ENCODE measurements around the gene PDLIM1. TPM values are rescaled to one million over a fixed set of nuclear protein-coding genes. Genes with fewer than 3 reads are reported as not detected.
A peak's percentile ranks its signal among the peaks of the same experiment; 100 is the strongest.

The PDLIM1 gene
- total and polyA plus RNA-seq, 10 of the 15 experiments (the other 5 are each of a cell fraction or from before 2014, with no cell fraction given): 95.7 to 714 (median 309) TPM

- TF ChIP-seq BACH1 (IDR thresholded peaks at IDR 0.05; ENCODE audit: borderline replicate concordance) (0 out of 2 replicates have a peak, but pooled peaks have one; percentile 53), NR2F1 (conservative IDR thresholded peaks at IDR 0.05) (peak; percentile 64; the same call in 1 of the 2 replicates), YY1 (IDR thresholded peaks at IDR 0.05; ENCODE audit: low read depth, low read length) (peak; percentile 61; the same call in 1 of the 2 replicates), RB1 (IDR thresholded peaks at IDR 0.05; ENCODE audit: borderline replicate concordance) (peak; percentile 65; the same call in 1 of the 2 replicates), TAF1 (IDR thresholded peaks at IDR 0.05; ENCODE audit: borderline replicate concordance, low read depth, low read length) (peak; percentile 81), SIN3A (IDR thresholded peaks at IDR 0.05; ENCODE audit: low read depth, low read length) (peak; percentile 73), EGR1 (IDR thresholded peaks at IDR 0.05; ENCODE audit: borderline replicate concordance in 1 of 2, low read depth in 2 of 2, low read length in 2 of 2) (peak in 1 of 2 experiments; percentile 92; a peak in 2 of 3 replicates)
Observed at GRCh38 chr10:95290461-95291364, at the start of gene PDLIM1 (continued).

GRCh38 chr10:95339863-95340262 is 49.1 kb upstream of the PDLIM1 start:
- no peak overlapping the region for H2AFZ ChIP-seq (ENCODE audit: control insufficient read depth, low read depth, low read length)
- peaks cover 4% of the 10 kb centered on the region; the same call in 1 of the 2 replicates for H3K4me1 ChIP-seq (ENCODE audit: control insufficient read depth, insufficient read depth, low read length)
- FAIRE-seq (no peak), DNase-seq (ENCODE audit: low read depth, low spot score) (no peak), ATAC-seq (no peak)
- ChIA-PET SMC1A (ENCODE audit: uncharacterized antibody, unreplicated experiment) (interaction anchor here (0.9 to 1.0 kb wide), 2 partner anchors 17 to 96 kb away, joined by 3 read pairs; no protein-coding TSS in a partner anchor), POLR2A (no interaction called here), CTCF (interaction anchor here (0.6 to 0.7 kb wide), 5 partner anchors 13 to 69 kb away, joined by 4 to 10 read pairs (median 4); no protein-coding TSS in a partner anchor), RAD21 (ENCODE audit: unreplicated experiment) (interaction anchor here (0.7 to 2.4 kb wide), 2 partner anchors 94 to 200 kb away, joined by 4 to 8 read pairs; no protein-coding TSS in a partner anchor)
- WGBS (ENCODE audit: insufficient coverage, insufficient replicate concordance, low lambda C conversion rate, missing lambda C conversion rate): 100% methylated on average over 1 of the region's 1 CpG
- H3K9ac ChIP-seq (ENCODE audit: control insufficient read depth, insufficient read depth, low read length): no peak overlapping the region
- no peaks in the 10 kb centered on the region for H3K27me3 ChIP-seq (replicated peaks in 1 of 2; ENCODE audit: control insufficient read depth in 2 of 2, insufficient read depth in 2 of 2, low read length in 1 of 2)
- no TSS peak for BruUV-seq (replicated peaks)
- H3K9me3 ChIP-seq (replicated peaks; ENCODE audit: control insufficient read depth, insufficient read depth, low read length): no peaks in the 10 kb centered on the region
- H3K36me3 ChIP-seq (ENCODE audit: control insufficient read depth in 2 of 2, insufficient read depth in 2 of 2, low read length in 1 of 2): no peaks in the 10 kb centered on the region; a peak in 1 of 4 replicates
- no peak overlapping the region for H3K4me3 ChIP-seq
- H3K4me2 ChIP-seq (ENCODE audit: control insufficient read depth, insufficient read depth): no peak overlapping the region
- intact Hi-C loops (cut with micrococcal nuclease; ENCODE audit: unreplicated experiment) (no loop called here), in situ Hi-C loops (cut with MboI) (no loop called here)
- no peak overlapping the region for H3K27ac ChIP-seq (ENCODE audit: control insufficient read depth, insufficient read depth)
- TF ChIP-seq RB1 (IDR thresholded peaks at IDR 0.05; ENCODE audit: borderline replicate concordance) (no peak), NRF1 (conservative IDR thresholded peaks at IDR 0.05; ENCODE audit: low read depth, low read length) (no peak), SREBF2 (IDR thresholded peaks at IDR 0.05; ENCODE audit: low read length) (no peak), ATF7 (IDR thresholded peaks at IDR 0.05; ENCODE audit: low read depth) (no peak), ASH2L (IDR thresholded peaks at IDR 0.05; ENCODE audit: borderline replicate concordance, low read depth) (no peak), ZNF687 (IDR thresholded peaks at IDR 0.05) (no peak), RBBP5 (conservative IDR thresholded peaks at IDR 0.05) (no peak), TCF12 (IDR thresholded peaks at IDR 0.05; ENCODE audit: low read depth, low read length) (no peak), SMC3 (IDR thresholded peaks at IDR 0.05; ENCODE audit: borderline replicate concordance, low read length) (no peak), BACH1 (IDR thresholded peaks at IDR 0.05; ENCODE audit: borderline replicate concordance) (no peak)
- H3K79me2 ChIP-seq (ENCODE audit: control insufficient read depth, insufficient read depth, low read length): no peaks in the 10 kb centered on the region
- no peaks in the 10 kb centered on the region for H4K20me1 ChIP-seq (ENCODE audit: control insufficient read depth, insufficient read depth)

All from GM12878 (cell line).